HL-60 (cell line): Measurements from ENCODE around the gene ZNF443.
"Not testable (repeated sequence)": the region's sequence is repeated elsewhere in the genome, so short reads cannot be mapped to it uniquely, and the experiment has no call there.

ENCODE experiments used
- DNase-seq, 2 experiments: peaks; one replicate each; pipeline ENCODE4 v3.0.0-alpha.2; 2010 to 2020; ENCODE audit warnings: low read depth in 1 of 2, low spot score in 1 of 2
- H3K27ac ChIP-seq: fragments of 250-450 bp; sonication (Bioruptor Pico); replicated peaks from 2 replicates; pipeline ENCODE4 v1.5.1; 2020; ENCODE audit warnings: mild to moderate bottlenecking, moderate library complexity
- H3K27me3 ChIP-seq: fragments of 250-450 bp; sonication (Bioruptor Pico); 2 replicates; pipeline ENCODE4 v1.5.1; 2021; ENCODE audit warnings: mild to moderate bottlenecking, moderate library complexity; ENCODE audit not compliant: insufficient read depth, poor library complexity, severe bottlenecking
- H3K4me3 ChIP-seq: replicated peaks from 2 replicates; pipeline ENCODE4 v1.5.1; 2011; ENCODE audit warnings: mild to moderate bottlenecking, control low read depth, low read length; ENCODE audit not compliant: insufficient read depth
- GABPA ChIP-seq: IDR thresholded peaks from 2 replicates; pipeline ENCODE4 v1.6.1; 2012; ENCODE audit warnings: low read depth
- POLR2AphosphoS5 ChIP-seq: IDR thresholded peaks from 2 replicates; pipeline ENCODE4 v1.6.1; 2012; ENCODE audit warnings: low read depth
- SPI1 ChIP-seq: IDR thresholded peaks from 2 replicates; pipeline ENCODE4 v1.6.1; 2012; ENCODE audit warnings: low read depth, mild to moderate bottlenecking, borderline replicate concordance
- long read RNA-seq: library from polyadenylated mRNA; unstranded; transcript quantifications from one replicate; pipeline ENCODE4 v2.0.0, GENCODE V29; 2020
- TF ChIP-seq, protein P1 (sequence below): IDR thresholded peaks from 2 replicates; pipeline ENCODE4 v1.6.1; 2012; ENCODE audit warnings: low read depth; ENCODE audit not compliant: insufficient replicate concordance
- TF ChIP-seq, protein P2 (sequence below): IDR thresholded peaks from one replicate; pipeline ENCODE4 v1.5.1; 2011; ENCODE audit warnings: low read length, control low read depth, inconsistent platforms; ENCODE audit not compliant: insufficient read depth

The ZNF443 gene
- long read RNA-seq, transcript ZNF443-201 (4 exons, 2,663 nt): major isoform, 34 of 36 reads
- long read RNA-seq, partial matches to known transcripts: 1 of 36 reads
- long read RNA-seq, other reads (novel, unspliced or antisense): 1 of 36 reads

- peak within 1 kb of the TSS; percentile 78 for H3K27ac ChIP-seq
- H3K27me3 ChIP-seq: no peaks in the 10 kb centered on the region
- DNase-seq: peak; percentile 95 to 100
- TF ChIP-seq, protein P1, sequence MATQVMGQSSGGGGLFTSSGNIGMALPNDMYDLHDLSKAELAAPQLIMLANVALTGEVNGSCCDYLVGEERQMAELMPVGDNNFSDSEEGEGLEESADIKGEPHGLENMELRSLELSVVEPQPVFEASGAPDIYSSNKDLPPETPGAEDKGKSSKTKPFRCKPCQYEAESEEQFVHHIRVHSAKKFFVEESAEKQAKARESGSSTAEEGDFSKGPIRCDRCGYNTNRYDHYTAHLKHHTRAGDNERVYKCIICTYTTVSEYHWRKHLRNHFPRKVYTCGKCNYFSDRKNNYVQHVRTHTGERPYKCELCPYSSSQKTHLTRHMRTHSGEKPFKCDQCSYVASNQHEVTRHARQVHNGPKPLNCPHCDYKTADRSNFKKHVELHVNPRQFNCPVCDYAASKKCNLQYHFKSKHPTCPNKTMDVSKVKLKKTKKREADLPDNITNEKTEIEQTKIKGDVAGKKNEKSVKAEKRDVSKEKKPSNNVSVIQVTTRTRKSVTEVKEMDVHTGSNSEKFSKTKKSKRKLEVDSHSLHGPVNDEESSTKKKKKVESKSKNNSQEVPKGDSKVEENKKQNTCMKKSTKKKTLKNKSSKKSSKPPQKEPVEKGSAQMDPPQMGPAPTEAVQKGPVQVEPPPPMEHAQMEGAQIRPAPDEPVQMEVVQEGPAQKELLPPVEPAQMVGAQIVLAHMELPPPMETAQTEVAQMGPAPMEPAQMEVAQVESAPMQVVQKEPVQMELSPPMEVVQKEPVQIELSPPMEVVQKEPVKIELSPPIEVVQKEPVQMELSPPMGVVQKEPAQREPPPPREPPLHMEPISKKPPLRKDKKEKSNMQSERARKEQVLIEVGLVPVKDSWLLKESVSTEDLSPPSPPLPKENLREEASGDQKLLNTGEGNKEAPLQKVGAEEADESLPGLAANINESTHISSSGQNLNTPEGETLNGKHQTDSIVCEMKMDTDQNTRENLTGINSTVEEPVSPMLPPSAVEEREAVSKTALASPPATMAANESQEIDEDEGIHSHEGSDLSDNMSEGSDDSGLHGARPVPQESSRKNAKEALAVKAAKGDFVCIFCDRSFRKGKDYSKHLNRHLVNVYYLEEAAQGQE: no peak
- TF ChIP-seq, protein P2, sequence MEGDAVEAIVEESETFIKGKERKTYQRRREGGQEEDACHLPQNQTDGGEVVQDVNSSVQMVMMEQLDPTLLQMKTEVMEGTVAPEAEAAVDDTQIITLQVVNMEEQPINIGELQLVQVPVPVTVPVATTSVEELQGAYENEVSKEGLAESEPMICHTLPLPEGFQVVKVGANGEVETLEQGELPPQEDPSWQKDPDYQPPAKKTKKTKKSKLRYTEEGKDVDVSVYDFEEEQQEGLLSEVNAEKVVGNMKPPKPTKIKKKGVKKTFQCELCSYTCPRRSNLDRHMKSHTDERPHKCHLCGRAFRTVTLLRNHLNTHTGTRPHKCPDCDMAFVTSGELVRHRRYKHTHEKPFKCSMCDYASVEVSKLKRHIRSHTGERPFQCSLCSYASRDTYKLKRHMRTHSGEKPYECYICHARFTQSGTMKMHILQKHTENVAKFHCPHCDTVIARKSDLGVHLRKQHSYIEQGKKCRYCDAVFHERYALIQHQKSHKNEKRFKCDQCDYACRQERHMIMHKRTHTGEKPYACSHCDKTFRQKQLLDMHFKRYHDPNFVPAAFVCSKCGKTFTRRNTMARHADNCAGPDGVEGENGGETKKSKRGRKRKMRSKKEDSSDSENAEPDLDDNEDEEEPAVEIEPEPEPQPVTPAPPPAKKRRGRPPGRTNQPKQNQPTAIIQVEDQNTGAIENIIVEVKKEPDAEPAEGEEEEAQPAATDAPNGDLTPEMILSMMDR: no peak
- TF ChIP-seq SPI1 (0 out of 2 replicates have a peak, but pooled peaks have one; percentile 8), GABPA (peak; percentile 40; the same call in 1 of the 2 replicates), POLR2AphosphoS5 (peak; percentile 58; the same call in 1 of the 2 replicates)
- peak within 1 kb of the TSS; percentile 78 for H3K4me3 ChIP-seq
These were observed at the start of gene ZNF443 for GRCh38 chr19:12440541-12441316. TSS of gene ZNF443 (minus strand) at chr19:12441021. CDS start at chr19:12440914, 107 bp downstream.

- H3K4me3 ChIP-seq, H3K27ac ChIP-seq, H3K27me3 ChIP-seq, DNase-seq: not testable (repeated sequence)
These were observed 45.5 kb upstream of the ZNF443 start for GRCh38 chr19:12486265-12486783.

DNA sequence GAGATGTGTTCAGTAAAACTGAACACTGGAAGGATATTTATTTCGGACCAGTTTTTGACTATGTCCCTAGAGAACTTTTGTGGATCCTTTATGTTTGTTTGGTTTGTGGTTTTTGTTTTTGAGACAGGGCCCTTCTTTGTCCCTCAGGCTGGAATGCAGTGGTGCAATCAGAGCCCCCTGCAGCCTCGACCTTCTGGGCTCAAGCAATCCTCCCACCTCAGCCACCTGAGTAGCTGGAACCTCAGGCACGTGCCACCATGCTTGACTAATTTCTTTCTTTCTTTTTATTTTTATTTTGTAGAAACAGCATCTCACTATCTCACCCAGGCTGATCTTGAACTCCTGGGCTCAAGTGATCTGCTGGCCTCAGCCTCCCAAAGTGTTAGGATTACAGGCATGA lies 44.8 kb upstream of the ZNF443 start:
- Histone ChIP-seq H3K27ac (no peak overlapping the region), H3K27me3 (no peaks in the 10 kb centered on the region), H3K4me3 (no peak overlapping the region)
- no peak for DNase-seq
- no peak for TF ChIP-seq SPI1
- TF ChIP-seq, protein P2: no peak
- TF ChIP-seq, protein P1: no peak
- no peak for TF ChIP-seq GABPA
- TF ChIP-seq POLR2AphosphoS5: no peak

GRCh38 chr19:12485052-12485416 lies 44.2 kb upstream of the ZNF443 start:
- no peak overlapping the region for H3K27ac ChIP-seq

More at GRCh38 chr19:12485052-12485416, 44.2 kb upstream of the ZNF443 start:
- H3K4me3 ChIP-seq: no peak overlapping the region
- DNase-seq: no peak
- H3K27me3 ChIP-seq: no peaks in the 10 kb centered on the region
- TF ChIP-seq SPI1: no peak
- no peak for TF ChIP-seq GABPA
- TF ChIP-seq, protein P2: no peak
- no peak for TF ChIP-seq POLR2AphosphoS5
- TF ChIP-seq, protein P1: no peak
